Stimulated activated CD4-positive, alpha-beta T cell treated with anti-CD3 and anti-CD28 coated beads, Interleukin-15, amount 100 ng/mL, for 1 hour (primary cell): ENCODE results near the gene ANKRD44.
"Not testable (repeated sequence)": the region's sequence is repeated elsewhere in the genome, so short reads cannot be mapped to it uniquely, and the experiment has no call there.

Experiments used
- DNase-seq, 2 donors: peaks; one replicate each; pipeline ENCODE4 v3.0.0-alpha.2; 2020; ENCODE audit warnings: low read depth in 1 of 2, low spot score in 1 of 2

ANKRD44 gene

GRCh38 chr2:197241153-197241552 lies 69.4 kb downstream of the ANKRD44 start:
- DNase-seq, result no peak

- DNase-seq, result no peak
Measured at GRCh38 chr2:197240421-197241041, 70.0 kb downstream of the ANKRD44 start.

- not testable (repeated sequence) for DNase-seq
Measured at GRCh38 chr2:197240018-197240417, 70.6 kb downstream of the ANKRD44 start.

- no peak for DNase-seq
Measured at GRCh38 chr2:197239434-197239833, 71.1 kb downstream of the ANKRD44 start.

GRCh38 chr2:197238043-197238365 lies 72.6 kb downstream of the ANKRD44 start:
- DNase-seq, result no peak

GRCh38 chr2:197237291-197238042 lies 73.1 kb downstream of the ANKRD44 start:
- DNase-seq, result no peak

- no peak for DNase-seq
Measured at GRCh38 chr2:197236816-197237215, 73.8 kb downstream of the ANKRD44 start.

GRCh38 chr2:197236159-197236558 lies 74.4 kb downstream of the ANKRD44 start:
- DNase-seq, result no peak

- no peak for DNase-seq
Measured at GRCh38 chr2:197235711-197236110, 74.9 kb downstream of the ANKRD44 start.

- DNase-seq, result no peak
Measured at GRCh38 chr2:197234671-197235191, 75.8 kb downstream of the ANKRD44 start.

GRCh38 chr2:197233473-197233872 lies 77.1 kb downstream of the ANKRD44 start:
- DNase-seq, result no peak

- no peak for DNase-seq
Measured at GRCh38 chr2:197232010-197232409, 78.6 kb downstream of the ANKRD44 start.

GRCh38 chr2:197229509-197230443 lies 80.8 kb downstream of the ANKRD44 start:
- no peak for DNase-seq

GRCh38 chr2:197223451-197223850 lies 87.1 kb downstream of the ANKRD44 start:
- DNase-seq, result no peak

- no peak for DNase-seq
Measured at GRCh38 chr2:197219636-197220035, 90.9 kb downstream of the ANKRD44 start.

GRCh38 chr2:197217541-197217940 lies 93.0 kb downstream of the ANKRD44 start:
- DNase-seq, result no peak

- DNase-seq, result no peak
Measured at GRCh38 chr2:197216361-197216979, 94.1 kb downstream of the ANKRD44 start.

- DNase-seq, result no peak
Measured at GRCh38 chr2:197215748-197216360, 94.7 kb downstream of the ANKRD44 start.

GRCh38 chr2:197212344-197213262 lies 98.0 kb downstream of the ANKRD44 start:
- DNase-seq, result no peak

GRCh38 chr2:197211881-197212342 lies 98.7 kb downstream of the ANKRD44 start:
- no peak for DNase-seq
